GM12891 (cell line): Measurements from ENCODE around the gene ADPRH.

Source experiments
- POLR2A ChIP-seq: IDR thresholded peaks from 2 replicates; pipeline ENCODE4 v1.6.1; 2011; ENCODE audit warnings: low read depth, low read length, control low read depth
- POLR2AphosphoS5 ChIP-seq: IDR thresholded peaks from 2 replicates; pipeline ENCODE4 v1.6.1; 2011; ENCODE audit warnings: low read depth, low read length, control low read depth
- TAF1 ChIP-seq: IDR thresholded peaks from 2 replicates; pipeline ENCODE4 v1.6.1; 2011; ENCODE audit warnings: low read depth, low read length, control low read depth

- TF ChIP-seq POLR2A (no peak), POLR2AphosphoS5 (no peak), TAF1 (no peak)
Measured at GRCh38 chr3:119594066-119594465, 14.8 kb downstream of the ADPRH start.
